Activated T-cell treated with anti-CD3 and anti-CD28 coated beads for 1 hour (primary cell): Measurements from ENCODE around the gene TNFSF18.

Experiments
- DNase-seq: peaks from one replicate; pipeline ENCODE4 v3.0.0-alpha.2; 2020; ENCODE audit warnings: low read depth

TNFSF18 gene

DNA sequence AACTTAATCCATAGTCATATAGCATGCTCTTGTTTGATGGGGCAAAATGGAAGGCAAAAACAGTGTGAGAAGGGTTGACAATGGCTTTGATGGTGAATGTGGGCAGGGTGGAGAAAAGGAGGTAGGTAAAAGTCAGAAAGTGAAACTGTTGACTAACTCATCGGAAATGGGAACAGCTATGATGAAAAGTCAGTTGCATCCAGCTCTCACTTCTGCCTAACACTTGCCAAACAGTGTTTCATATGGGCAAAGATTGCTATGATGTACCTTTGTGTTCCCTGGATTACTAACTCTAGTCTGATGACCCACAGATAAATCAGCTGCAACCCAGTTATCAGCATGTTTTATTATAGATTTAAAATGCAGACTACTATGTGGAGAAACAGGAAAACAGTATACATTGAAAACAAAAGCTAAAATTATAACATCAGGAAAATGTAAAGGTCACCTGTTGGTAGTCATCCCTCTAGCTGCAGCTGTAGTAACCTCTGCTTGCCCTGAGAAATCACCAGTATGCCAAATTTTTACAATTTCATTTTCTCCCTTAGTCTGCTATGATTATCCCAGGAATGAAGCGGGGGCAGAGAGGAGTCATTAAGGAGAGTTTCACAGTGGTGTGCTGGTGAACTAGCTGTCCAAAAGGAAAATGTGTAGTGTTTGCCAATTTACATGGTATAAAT, 11.7 kb downstream of the TNFSF18 start:
- no peak for DNase-seq

DNA sequence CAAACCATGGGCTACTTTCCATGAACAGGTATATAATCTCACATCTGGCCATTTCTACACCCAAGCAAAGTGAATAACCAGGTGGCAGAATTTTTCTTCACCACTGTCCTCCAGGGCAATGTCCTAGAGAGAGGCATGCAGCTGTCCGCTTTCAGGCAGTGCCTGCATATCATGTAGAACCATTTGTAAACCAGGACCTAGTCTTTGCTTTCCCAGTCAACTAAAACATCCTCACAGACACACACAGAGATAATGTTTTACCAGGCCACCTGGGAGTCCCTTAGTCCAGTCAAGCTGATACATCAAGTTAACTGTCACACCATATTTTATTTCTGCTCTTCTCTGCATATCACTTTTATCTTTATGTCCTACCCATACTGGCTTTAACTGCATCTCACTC, 26.2 kb downstream of the TNFSF18 start:
- no peak for DNase-seq

DNA sequence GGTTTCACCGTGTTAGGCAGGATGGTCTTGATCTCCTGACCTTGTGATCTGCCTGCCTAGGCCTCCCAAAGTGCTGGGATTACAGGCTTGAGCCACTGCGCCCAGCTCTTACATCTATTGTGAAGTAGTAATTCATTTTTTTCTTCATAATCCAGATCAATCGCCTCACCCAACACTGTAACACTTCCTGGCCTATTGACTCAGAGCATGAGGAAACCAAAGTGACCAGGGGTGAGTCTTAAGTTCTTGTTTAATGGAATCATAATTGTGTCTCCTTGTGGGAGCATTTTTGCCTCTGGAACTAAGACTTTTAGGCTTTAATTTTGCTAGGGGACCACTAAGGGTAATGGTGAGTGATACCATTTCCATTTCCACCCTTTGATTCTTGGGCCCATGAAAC, 27.4 kb downstream of the TNFSF18 start:
- DNase-seq = no peak

DNA sequence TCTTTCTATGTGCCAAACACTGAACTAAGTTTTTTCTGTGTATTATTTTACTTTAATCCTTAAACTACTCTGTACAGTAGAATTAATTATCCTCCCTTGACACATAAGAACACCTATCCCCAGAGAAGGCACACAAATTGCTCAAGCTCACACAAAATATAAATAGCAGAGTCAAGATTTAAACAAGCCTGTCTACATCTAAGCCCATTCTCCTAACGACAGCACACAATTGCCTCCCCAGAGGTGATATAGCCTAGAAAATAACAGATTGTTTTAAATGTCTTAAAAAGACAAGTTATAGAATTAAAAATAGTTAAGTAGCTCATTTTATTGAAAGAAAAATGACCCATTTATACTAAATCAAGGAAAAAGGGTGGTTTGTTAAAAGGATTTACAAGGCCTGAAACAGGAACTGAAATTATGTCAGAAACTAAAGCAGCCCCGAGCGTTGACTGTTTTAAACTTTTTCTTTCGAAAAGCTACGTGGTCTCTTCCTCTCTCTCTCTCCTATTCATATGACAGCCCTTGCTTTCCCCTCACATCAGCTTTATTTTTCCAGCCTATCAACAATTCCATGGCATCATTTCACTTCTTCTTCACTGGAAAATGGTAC, 30.5 kb downstream of the TNFSF18 start:
- DNase-seq = no peak

GRCh38 chr1:173017792-173018191, 32.9 kb downstream of the TNFSF18 start:
- no peak for DNase-seq

DNA sequence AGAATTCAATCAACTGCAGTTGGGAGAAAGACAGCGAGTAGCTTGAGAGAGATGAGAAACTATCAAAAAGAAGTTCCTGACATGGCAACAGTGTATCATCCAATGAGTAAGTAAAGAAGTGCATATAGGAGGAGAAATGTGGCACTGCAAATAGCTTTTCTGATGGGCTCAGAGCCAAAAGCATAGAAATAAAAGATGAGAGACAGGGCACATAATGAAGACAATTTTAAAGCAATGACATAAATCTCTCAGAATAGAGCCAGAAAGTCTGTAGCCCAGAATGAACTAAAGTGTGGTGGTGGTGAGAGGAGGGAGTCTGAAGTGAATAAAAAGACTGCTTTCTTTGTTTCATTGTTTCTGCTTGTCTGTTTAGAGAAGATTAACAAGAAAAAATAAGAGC, 34.3 kb downstream of the TNFSF18 start:
- no peak for DNase-seq

- DNase-seq = no peak
Observed at GRCh38 chr1:173015629-173016028, 35.1 kb downstream of the TNFSF18 start.

- no peak for DNase-seq
Observed at GRCh38 chr1:173014160-173014559, 36.6 kb downstream of the TNFSF18 start.

DNA sequence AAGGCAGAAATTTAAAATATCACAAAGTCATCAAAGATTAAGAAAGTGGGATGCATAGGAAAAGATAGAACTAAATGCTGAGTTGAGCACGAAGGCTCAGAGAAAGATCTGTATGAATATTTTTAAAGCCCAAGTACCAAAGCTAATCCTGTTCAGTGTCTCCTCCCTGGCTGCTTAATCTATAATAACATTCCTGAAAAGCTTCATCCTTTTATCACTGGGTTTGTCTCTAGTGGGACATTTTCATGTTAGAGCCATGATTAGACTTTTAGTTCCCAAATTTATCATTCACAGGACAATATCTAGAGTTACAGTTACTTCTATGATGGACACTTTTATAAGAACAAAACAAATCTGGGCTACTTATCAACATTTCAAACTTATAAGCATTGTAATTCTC, 38.6 kb downstream of the TNFSF18 start:
- DNase-seq = no peak

- no peak for DNase-seq
Observed at GRCh38 chr1:173009597-173009996, 41.1 kb downstream of the TNFSF18 start.

- no peak for DNase-seq
Observed at GRCh38 chr1:173005196-173005864, 45.4 kb downstream of the TNFSF18 start.

GRCh38 chr1:173002891-173003838, 47.6 kb downstream of the TNFSF18 start:
- no peak for DNase-seq

GRCh38 chr1:172999349-172999748, 51.4 kb downstream of the TNFSF18 start:
- DNase-seq = no peak

GRCh38 chr1:172997941-172998361, 52.8 kb downstream of the TNFSF18 start:
- no peak for DNase-seq

- no peak for DNase-seq
Observed at GRCh38 chr1:172993640-172994039, 57.1 kb downstream of the TNFSF18 start.

- no peak for DNase-seq
Observed at GRCh38 chr1:172991674-172992400, 58.9 kb downstream of the TNFSF18 start.

GRCh38 chr1:172990598-172991215, 60.0 kb downstream of the TNFSF18 start:
- no peak for DNase-seq
